ENCODE results near the gene KHDC4. TPM values are rescaled to one million over a fixed set of nuclear protein-coding genes. Genes with fewer than 3 reads are reported as not detected.

KHDC4 gene
- total and polyA plus RNA-seq, 4 donors, result 15.4 to 63.1 (median 34.6) TPM

GRCh38 chr1:155884031-155884960 is 49.9 kb downstream of the KHDC4 start:
- H3K9me3 ChIP-seq (ENCODE audit: control insufficient read depth in 4 of 4, insufficient read depth in 3 of 4, low read length in 3 of 4), result no peaks in the 10 kb centered on the region
- WGBS, 2 donors, result 81 to 83% methylated on average over 9 of the region's 9 CpGs
- H3K4me3 ChIP-seq, result no peak overlapping the region
- TF ChIP-seq CTCF (IDR thresholded peaks at IDR 0.05; ENCODE audit: control extremely low read depth, extremely low read depth), result no peak
- H3K9ac ChIP-seq (ENCODE audit: insufficient read depth in 1 of 2, low read length in 2 of 2), result no peak overlapping the region
- peaks cover 0 to 6% (median 0%) of the 10 kb centered on the region in 4 donors for H3K36me3 ChIP-seq (ENCODE audit: control insufficient read depth in 4 of 4, insufficient read depth in 4 of 4, low read length in 4 of 4)
- H3K4me1 ChIP-seq (ENCODE audit: control insufficient read depth in 5 of 5, insufficient read depth in 5 of 5, low read length in 5 of 5), result no peaks in the 10 kb centered on the region
- H3K27me3 ChIP-seq (ENCODE audit: control insufficient read depth in 3 of 3, insufficient read depth in 3 of 3, low read length in 2 of 3), result no peaks in the 10 kb centered on the region
- ATAC-seq (ENCODE audit: insufficient read depth, low FRiP score) (no peak), DNase-seq (no peak)
- no peak overlapping the region for H3K27ac ChIP-seq (ENCODE audit: low read depth in 1 of 2, low read length in 1 of 2)

- Histone ChIP-seq H3K9ac (ENCODE audit: insufficient read depth in 1 of 2, low read length in 2 of 2) (no peak overlapping the region), H3K36me3 (ENCODE audit: control insufficient read depth in 4 of 4, insufficient read depth in 4 of 4, low read length in 4 of 4) (peaks cover 0 to 6% (median 0%) of the 10 kb centered on the region in 4 donors), H3K9me3 (ENCODE audit: control insufficient read depth in 4 of 4, insufficient read depth in 3 of 4, low read length in 3 of 4) (no peaks in the 10 kb centered on the region), H3K27me3 (ENCODE audit: control insufficient read depth in 3 of 3, insufficient read depth in 3 of 3, low read length in 2 of 3) (no peaks in the 10 kb centered on the region), H3K4me3 (no peak overlapping the region), H3K4me1 (ENCODE audit: control insufficient read depth in 5 of 5, insufficient read depth in 5 of 5, low read length in 5 of 5) (no peaks in the 10 kb centered on the region), H3K27ac (ENCODE audit: low read depth in 1 of 2, low read length in 1 of 2) (no peak overlapping the region)
- DNase-seq (no peak), ATAC-seq (ENCODE audit: insufficient read depth, low FRiP score) (no peak)
- no peak for TF ChIP-seq CTCF (IDR thresholded peaks at IDR 0.05; ENCODE audit: control extremely low read depth, extremely low read depth)
- WGBS, 2 donors, result 70 to 87% methylated on average over 2 of the region's 2 CpGs
Measured at GRCh38 chr1:155882766-155883165, 51.4 kb downstream of the KHDC4 start.

- Histone ChIP-seq H3K9me3 (ENCODE audit: control insufficient read depth in 4 of 4, insufficient read depth in 3 of 4, low read length in 3 of 4) (no peaks in the 10 kb centered on the region), H3K4me3 (no peak overlapping the region)
Measured at GRCh38 chr1:155882235-155882634, 52.0 kb downstream of the KHDC4 start.

More at GRCh38 chr1:155882235-155882634, 52.0 kb downstream of the KHDC4 start:
- no peaks in the 10 kb centered on the region for H3K4me1 ChIP-seq (ENCODE audit: control insufficient read depth in 5 of 5, insufficient read depth in 5 of 5, low read length in 5 of 5)
- H3K9ac ChIP-seq (ENCODE audit: insufficient read depth in 1 of 2, low read length in 2 of 2), result no peak overlapping the region
- TF ChIP-seq CTCF (IDR thresholded peaks at IDR 0.05; ENCODE audit: control extremely low read depth, extremely low read depth), result no peak
- no peak for ATAC-seq (ENCODE audit: insufficient read depth, low FRiP score)
- no peak for DNase-seq
- H3K36me3 ChIP-seq (ENCODE audit: control insufficient read depth in 4 of 4, insufficient read depth in 4 of 4, low read length in 4 of 4), result peaks cover 0 to 6% (median 0%) of the 10 kb centered on the region in 4 donors
- H3K27ac ChIP-seq (ENCODE audit: low read depth in 1 of 2, low read length in 1 of 2), result no peak overlapping the region
- no peaks in the 10 kb centered on the region for H3K27me3 ChIP-seq (ENCODE audit: control insufficient read depth in 3 of 3, insufficient read depth in 3 of 3, low read length in 2 of 3)

Measured in lung (tissue), 12 donors.